ENCODE data around the gene RDH12.

Gene RDH12

DNA sequence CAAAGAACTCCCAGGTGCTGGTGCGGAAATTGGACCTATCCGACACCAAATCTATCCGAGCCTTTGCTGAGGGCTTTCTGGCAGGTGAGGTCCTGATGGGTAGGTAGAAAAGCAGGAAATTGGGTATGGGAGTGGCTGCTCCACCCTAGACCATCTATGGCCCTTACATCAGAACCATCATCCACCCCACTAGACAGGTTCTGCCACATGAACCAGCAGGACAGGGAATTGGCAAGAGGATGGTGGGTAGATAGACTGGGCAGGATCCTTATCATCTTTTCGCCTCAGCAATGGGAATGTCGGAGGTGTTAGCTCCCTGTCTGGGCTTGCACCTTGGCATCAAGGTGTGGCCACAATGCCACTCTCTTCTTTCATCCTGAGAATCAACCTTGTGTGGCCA, 23.5 kb downstream of the RDH12 start:
- no peak overlapping the region for H3K4me3 Mint-ChIP-seq
- H3K27me3 Mint-ChIP-seq = peaks cover 56% of the 10 kb centered on the region
- DNase-seq (no peak), ATAC-seq (no peak)
- H3K4me1 Mint-ChIP-seq = peaks cover 10% of the 10 kb centered on the region
- no peak overlapping the region for H3K27ac Mint-ChIP-seq
- H3K9me3 Mint-ChIP-seq = no peaks in the 10 kb centered on the region

- Mint-ChIP-seq H3K9me3 (no peaks in the 10 kb centered on the region), H3K4me1 (peaks cover 6% of the 10 kb centered on the region), H3K27me3 (peaks cover 36% of the 10 kb centered on the region), H3K27ac (no peak overlapping the region), H3K4me3 (no peak overlapping the region)
- ATAC-seq = no peak
- no peak for DNase-seq
These were observed 25.7 kb downstream of the RDH12 start for GRCh38 chr14:67727361-67727760.

DNA sequence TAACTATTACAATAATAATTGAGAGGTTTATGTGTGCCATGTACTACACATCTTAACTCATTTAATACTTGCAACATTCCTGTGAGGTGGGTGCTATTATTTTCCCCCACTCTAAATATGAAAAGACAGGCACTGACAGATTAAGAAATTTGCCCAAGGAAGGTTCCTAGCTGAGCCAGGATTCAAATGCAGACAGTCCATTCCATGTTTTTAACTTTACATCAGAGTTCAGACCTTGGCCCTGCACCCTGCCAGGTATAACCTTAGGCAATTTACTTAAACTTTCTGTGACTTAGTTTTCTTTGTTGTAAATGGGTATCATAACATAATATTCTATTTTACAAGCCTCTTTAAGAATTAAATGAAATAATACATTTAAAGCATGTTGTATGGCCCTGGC, 26.6 kb downstream of the RDH12 start:
- Mint-ChIP-seq H3K4me3 (no peak overlapping the region), H3K9me3 (no peaks in the 10 kb centered on the region), H3K4me1 (no peaks in the 10 kb centered on the region), H3K27me3 (peaks cover 27% of the 10 kb centered on the region), H3K27ac (no peak overlapping the region)
- no peak for DNase-seq
- no peak for ATAC-seq

DNA sequence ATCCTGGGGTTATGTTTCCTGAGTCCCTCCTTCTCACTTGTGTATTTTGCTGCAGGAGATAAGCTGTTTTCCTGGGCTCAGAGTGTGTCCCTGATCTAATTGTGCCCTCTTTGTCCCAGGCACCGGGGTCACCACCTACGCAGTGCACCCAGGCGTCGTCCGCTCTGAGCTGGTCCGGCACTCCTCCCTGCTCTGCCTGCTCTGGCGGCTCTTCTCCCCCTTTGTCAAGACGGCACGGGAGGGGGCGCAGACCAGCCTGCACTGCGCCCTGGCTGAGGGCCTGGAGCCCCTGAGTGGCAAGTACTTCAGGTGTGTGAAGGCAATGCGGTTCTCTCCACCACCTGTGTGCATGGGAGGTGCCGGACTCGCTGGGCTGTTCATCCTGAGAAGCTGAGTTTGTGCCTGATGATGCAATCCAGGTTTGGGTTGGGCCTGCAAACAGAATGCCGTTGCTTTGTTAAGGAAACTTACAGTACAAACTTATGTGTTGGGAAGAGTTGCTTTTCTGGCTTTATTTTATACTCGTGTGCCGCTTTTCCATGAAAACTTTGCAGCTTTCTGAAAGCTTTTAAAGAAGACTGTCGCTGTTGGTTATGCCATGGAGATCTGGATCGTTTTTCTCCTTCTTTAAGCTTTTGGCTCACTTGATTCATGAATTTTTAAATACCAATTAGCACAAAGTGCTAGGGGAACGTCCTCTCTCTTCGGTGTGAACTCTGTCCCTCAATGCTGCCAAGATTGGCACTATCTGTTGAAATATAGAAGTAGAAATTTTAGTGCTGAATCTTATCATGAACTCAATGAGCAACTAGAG, 27.6 kb downstream of the RDH12 start:
- DNase-seq (no peak), ATAC-seq (no peak)
- H3K27me3 Mint-ChIP-seq = peaks cover 16% of the 10 kb centered on the region

DNA sequence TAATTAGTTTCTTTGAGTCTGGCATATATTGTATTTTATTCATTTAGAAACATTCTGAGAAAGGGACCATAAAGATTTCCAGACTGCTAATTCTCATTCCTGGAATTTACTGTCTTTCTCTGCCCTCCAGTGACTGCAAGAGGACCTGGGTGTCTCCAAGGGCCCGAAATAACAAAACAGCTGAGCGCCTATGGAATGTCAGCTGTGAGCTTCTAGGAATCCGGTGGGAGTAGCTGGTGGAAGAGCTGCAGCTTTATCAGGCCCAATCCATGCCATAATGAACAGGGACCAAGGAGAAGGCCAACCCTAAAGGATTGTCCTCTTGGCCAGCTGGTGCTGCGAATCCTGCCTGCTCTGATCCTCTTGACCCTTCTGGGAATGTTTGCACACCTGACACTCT, 31.9 kb downstream of the RDH12 start:
- Mint-ChIP-seq H3K27ac (no peak overlapping the region), H3K4me3 (no peak overlapping the region), H3K27me3 (no peaks in the 10 kb centered on the region), H3K4me1 (no peaks in the 10 kb centered on the region), H3K9me3 (no peaks in the 10 kb centered on the region)
- no peak for ATAC-seq
- DNase-seq = no peak

More for the DNA sequence above, 27.6 kb downstream of the RDH12 start:
- H3K9me3 Mint-ChIP-seq = no peaks in the 10 kb centered on the region
- H3K4me3 Mint-ChIP-seq = no peak overlapping the region
- no peak overlapping the region for H3K27ac Mint-ChIP-seq
- no peaks in the 10 kb centered on the region for H3K4me1 Mint-ChIP-seq

DNA sequence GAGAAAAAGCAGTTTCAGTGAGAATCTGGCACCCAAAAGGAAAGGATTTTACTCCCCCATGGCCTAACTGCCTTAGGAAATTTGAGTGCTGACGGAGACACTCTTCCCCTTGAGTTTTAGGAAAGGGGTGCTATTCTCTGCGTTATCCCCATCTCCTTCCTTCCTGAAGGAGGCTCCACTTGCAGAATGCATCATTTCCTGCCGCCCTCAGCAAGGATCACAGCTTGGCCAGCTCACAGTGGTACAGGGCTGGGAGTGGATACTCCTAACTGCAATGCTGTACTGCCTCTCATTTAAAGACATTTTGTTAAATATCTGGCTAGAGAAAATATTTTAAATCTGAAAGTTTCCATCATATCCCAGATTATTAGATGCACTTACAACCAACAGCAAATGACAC, 33.0 kb downstream of the RDH12 start:
- no peak for ATAC-seq
- H3K4me3 Mint-ChIP-seq = no peak overlapping the region
- DNase-seq = no peak
- H3K9me3 Mint-ChIP-seq = no peaks in the 10 kb centered on the region
- H3K27me3 Mint-ChIP-seq = no peaks in the 10 kb centered on the region
- no peaks in the 10 kb centered on the region for H3K4me1 Mint-ChIP-seq
- no peak overlapping the region for H3K27ac Mint-ChIP-seq

DNA sequence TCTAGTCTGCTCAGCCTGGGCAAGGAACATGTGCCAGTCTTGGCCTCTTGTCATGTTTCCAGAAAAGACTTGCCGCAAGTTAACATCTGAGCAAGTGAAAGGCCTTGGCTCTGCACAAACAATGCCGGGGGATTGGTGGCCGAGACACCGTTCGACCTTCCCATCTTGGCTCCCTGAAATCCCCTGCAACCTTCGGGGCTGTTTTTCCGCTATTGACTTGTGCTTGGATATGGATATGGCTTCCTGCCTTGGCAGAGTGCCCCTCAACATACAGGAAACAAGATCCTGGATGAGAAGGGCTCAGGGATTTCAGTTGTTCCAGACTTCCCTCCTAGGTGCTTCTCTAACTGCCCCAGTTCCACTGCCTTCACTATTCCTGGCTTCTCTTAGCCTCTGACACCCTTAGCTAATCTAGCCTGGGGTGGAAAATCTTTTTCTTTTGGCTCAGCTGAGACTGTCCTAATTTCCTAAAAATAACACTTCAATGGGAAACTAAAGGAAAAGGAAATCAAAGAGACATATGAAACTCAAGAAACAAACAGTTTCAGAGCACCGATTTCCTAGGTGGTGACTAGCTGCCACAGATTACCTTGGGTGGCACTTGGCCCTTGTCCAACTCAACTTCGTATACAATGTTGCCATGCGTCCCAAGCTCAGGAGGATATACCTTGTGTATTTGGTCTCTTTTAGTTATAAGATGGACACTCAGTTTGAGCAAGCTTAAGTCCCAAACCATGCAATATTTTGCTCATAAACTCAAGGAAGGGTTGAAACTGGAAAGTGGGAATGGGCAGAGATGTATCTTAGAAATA, 33.9 kb downstream of the RDH12 start:
- no peaks in the 10 kb centered on the region for H3K27me3 Mint-ChIP-seq
- no peaks in the 10 kb centered on the region for H3K9me3 Mint-ChIP-seq
- H3K27ac Mint-ChIP-seq = no peak overlapping the region
- ATAC-seq (no peak), DNase-seq (no peak)
- H3K4me3 Mint-ChIP-seq = no peak overlapping the region
- no peaks in the 10 kb centered on the region for H3K4me1 Mint-ChIP-seq

DNA sequence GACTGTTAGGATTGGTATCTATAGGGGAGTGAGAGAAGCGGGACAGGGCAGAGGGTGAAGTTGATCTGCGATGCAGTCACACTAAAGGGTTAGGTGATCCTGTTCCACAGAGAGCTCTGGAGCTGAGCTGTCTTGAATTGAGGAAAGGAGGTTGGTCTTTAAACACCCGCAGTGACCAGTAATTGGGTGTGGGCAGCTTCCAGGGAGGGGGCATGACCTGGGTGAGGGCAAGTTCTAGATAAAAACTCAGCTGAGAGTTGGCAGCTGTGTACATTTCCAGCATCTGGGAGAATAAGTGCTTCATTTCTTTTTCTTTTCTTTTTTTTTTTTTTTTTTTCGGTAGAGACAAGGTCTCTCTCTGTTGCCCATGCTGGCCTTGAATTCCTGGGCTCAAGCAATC, 35.1 kb downstream of the RDH12 start:
- ATAC-seq (no peak), DNase-seq (no peak)
- H3K4me1 Mint-ChIP-seq = no peaks in the 10 kb centered on the region
- no peaks in the 10 kb centered on the region for H3K9me3 Mint-ChIP-seq
- no peaks in the 10 kb centered on the region for H3K27me3 Mint-ChIP-seq
- H3K4me3 Mint-ChIP-seq = no peak overlapping the region
- no peak overlapping the region for H3K27ac Mint-ChIP-seq

DNA sequence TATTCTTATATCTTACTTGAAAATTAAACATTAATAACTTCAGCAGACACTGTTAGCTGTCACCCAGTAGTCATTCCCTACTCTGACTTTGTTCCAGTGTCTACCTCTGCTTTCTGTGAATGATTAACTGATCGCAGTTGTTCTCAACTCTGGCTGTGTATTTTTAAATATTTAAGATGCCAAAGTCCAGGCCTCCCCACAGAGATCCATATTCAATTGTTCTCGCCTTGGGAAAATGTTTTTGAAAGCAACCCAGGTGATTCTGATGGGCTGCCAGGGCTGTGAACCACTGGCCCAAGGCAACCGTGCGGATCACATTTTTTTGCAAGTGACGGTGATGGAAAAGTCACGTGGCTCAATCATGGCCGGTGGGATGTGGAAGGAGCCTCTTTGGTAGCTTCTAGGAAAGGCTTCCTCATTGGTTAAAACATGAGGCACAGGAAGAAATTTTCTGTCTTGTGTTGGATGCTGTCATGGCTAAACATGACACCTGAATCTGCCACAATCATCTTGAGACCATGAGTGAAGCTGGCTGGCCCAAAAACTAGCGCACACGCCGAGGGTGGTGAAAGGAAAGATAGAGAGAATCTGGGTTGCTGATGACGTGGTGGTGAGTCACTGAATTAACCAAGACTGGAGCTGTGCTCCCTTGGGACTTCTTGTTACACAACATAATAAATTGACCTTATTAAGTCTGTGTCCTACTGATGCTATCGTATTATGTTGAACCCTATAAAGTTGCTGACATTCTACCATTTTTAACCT, 37.2 kb downstream of the RDH12 start:
- DNase-seq = no peak
- Mint-ChIP-seq H3K4me1 (no peaks in the 10 kb centered on the region), H3K27me3 (no peaks in the 10 kb centered on the region), H3K4me3 (no peak overlapping the region), H3K9me3 (no peaks in the 10 kb centered on the region), H3K27ac (no peak overlapping the region)
- ATAC-seq = no peak

DNA sequence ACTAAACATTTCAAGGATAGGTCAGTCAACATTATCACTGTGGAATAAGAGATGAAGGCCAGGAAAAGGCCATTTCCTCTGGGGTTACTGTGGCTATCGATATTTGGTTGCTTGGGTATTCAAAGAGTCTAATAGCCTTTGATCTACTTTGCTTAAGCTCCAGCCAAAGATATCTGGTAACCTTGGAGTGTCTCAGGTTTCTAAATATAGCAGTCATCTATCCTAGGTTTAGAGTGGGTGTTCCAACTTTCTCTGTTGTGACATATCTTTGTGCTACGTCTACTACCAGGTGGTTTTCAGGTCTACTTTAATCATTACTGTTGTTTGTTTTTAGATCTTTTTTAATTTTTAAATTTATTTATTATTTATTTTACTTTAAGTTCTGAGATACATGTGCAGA, 42.4 kb downstream of the RDH12 start:
- Mint-ChIP-seq H3K4me1 (peaks cover 8% of the 10 kb centered on the region), H3K9me3 (no peaks in the 10 kb centered on the region), H3K4me3 (no peak overlapping the region), H3K27ac (no peak overlapping the region), H3K27me3 (no peaks in the 10 kb centered on the region)
- ATAC-seq (no peak), DNase-seq (no peak)

- ATAC-seq = peak; percentile 83
- no peaks in the 10 kb centered on the region for H3K9me3 Mint-ChIP-seq
- H3K4me1 Mint-ChIP-seq = peaks cover 8% of the 10 kb centered on the region
- no peak overlapping the region for H3K27ac Mint-ChIP-seq
- DNase-seq = peak in 1 of 2 donors; percentile 18
- no peak overlapping the region for H3K4me3 Mint-ChIP-seq
- H3K27me3 Mint-ChIP-seq = no peaks in the 10 kb centered on the region
These were observed 45.2 kb downstream of the RDH12 start for GRCh38 chr14:67746927-67747326.

DNA sequence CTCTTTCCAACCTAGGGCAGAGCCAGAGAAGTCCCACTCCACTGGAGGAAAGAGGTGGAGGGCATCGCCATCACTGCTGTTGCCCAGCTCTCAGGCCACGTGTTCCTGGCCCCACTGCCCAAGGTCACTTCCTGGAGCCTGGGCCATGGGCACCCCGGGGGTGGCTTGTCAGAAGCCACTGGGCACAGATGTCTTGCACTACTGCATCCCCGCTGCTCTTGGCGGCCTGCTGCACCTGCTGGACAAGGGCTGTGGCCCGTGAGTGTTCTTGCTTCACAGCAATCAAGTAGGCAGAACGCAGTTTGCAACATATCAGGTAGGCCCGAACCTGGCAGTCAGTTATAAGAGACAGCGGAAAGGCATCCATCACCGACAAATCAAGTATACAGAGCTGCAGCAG, 46.6 kb downstream of the RDH12 start:
- H3K4me3 Mint-ChIP-seq = no peak overlapping the region
- no peaks in the 10 kb centered on the region for H3K27me3 Mint-ChIP-seq
- no peaks in the 10 kb centered on the region for H3K9me3 Mint-ChIP-seq
- DNase-seq (no peak), ATAC-seq (no peak)
- no peak overlapping the region for H3K27ac Mint-ChIP-seq
- peaks cover 8% of the 10 kb centered on the region for H3K4me1 Mint-ChIP-seq

- no peak for DNase-seq
- Mint-ChIP-seq H3K9me3 (no peaks in the 10 kb centered on the region), H3K27ac (no peak overlapping the region)
These were observed 47.8 kb downstream of the RDH12 start for GRCh38 chr14:67749341-67750084.

GRCh38 chr14:67756496-67756895, 54.8 kb downstream of the RDH12 start:
- H3K27ac Mint-ChIP-seq = no peak overlapping the region
- no peaks in the 10 kb centered on the region for H3K9me3 Mint-ChIP-seq
- no peak for ATAC-seq
- no peaks in the 10 kb centered on the region for H3K27me3 Mint-ChIP-seq
- H3K4me3 Mint-ChIP-seq = no peak overlapping the region
- no peak for DNase-seq
- H3K4me1 Mint-ChIP-seq = no peaks in the 10 kb centered on the region

More at GRCh38 chr14:67749341-67750084, 47.8 kb downstream of the RDH12 start:
- H3K27me3 Mint-ChIP-seq = no peaks in the 10 kb centered on the region
- H3K4me1 Mint-ChIP-seq = peaks cover 8% of the 10 kb centered on the region
- no peak overlapping the region for H3K4me3 Mint-ChIP-seq
- ATAC-seq = no peak

DNA sequence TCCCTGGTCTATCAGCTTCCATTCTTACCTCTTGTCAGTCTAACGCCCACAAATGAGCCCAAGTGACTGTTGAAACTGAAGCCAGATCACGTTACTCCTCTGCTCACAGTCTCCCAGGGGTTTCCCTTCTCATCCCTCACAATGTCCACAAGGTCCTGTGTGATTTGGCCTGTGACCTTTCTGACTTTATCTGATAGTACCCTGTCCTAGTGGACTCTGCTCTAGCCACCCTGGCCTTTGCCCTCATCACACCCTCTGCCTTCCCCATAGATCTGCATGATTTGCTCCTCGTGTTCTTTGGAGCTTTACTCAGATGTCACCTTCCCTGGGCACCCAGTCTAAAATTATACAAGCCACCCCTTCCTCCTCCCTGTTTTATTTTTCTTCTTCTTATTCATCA, 55.5 kb downstream of the RDH12 start:
- DNase-seq = no peak
- no peak for ATAC-seq
- Mint-ChIP-seq H3K9me3 (no peaks in the 10 kb centered on the region), H3K27me3 (no peaks in the 10 kb centered on the region), H3K4me3 (no peak overlapping the region), H3K4me1 (no peaks in the 10 kb centered on the region), H3K27ac (no peak overlapping the region)
